Activated CD4-positive, alpha-beta T cell treated with anti-CD3 and anti-CD28 coated beads, Interleukin-2, amount 50 U/mL, for 48 hours (primary cell): Measurements from ENCODE around the gene CEP57L1.
A peak's percentile ranks its signal among the peaks of the same experiment; 100 is the strongest.
"Not testable (repeated sequence)": the region's sequence is repeated elsewhere in the genome, so short reads cannot be mapped to it uniquely, and the experiment has no call there.

Experiments used
- DNase-seq, 2 experiments: peaks; one replicate each; pipeline ENCODE4 v3.0.0-alpha.2; 2020

The CEP57L1 gene

GRCh38 chr6:109179507-109179906 is 84.2 kb downstream of the CEP57L1 start:
- DNase-seq = no peak

- DNase-seq = no peak
Observed at GRCh38 chr6:109182578-109182977, 87.3 kb downstream of the CEP57L1 start.

- no peak for DNase-seq
Observed at GRCh38 chr6:109183109-109183650, 87.9 kb downstream of the CEP57L1 start.

- DNase-seq = no peak
Observed at GRCh38 chr6:109184638-109185037, 89.3 kb downstream of the CEP57L1 start.

DNA sequence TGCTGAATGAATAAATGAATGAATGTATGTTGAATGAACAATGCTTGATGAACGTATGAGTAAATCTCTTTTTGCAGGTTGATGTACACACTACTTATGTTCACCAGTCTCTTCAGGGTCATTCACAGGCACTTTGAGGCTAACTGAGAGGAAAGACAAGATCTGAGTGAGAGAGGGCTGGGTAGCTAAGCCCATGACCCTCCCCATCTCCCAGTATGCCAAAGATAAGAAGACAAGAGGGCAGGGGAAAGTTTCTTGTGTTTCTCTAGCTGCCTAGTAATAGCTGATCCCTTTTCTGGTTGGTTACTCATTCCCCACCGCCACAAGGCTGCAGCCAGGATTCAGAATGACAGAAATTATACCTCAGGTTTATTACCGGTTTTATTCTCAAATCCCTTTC is 90.7 kb downstream of the CEP57L1 start:
- no peak for DNase-seq

DNA sequence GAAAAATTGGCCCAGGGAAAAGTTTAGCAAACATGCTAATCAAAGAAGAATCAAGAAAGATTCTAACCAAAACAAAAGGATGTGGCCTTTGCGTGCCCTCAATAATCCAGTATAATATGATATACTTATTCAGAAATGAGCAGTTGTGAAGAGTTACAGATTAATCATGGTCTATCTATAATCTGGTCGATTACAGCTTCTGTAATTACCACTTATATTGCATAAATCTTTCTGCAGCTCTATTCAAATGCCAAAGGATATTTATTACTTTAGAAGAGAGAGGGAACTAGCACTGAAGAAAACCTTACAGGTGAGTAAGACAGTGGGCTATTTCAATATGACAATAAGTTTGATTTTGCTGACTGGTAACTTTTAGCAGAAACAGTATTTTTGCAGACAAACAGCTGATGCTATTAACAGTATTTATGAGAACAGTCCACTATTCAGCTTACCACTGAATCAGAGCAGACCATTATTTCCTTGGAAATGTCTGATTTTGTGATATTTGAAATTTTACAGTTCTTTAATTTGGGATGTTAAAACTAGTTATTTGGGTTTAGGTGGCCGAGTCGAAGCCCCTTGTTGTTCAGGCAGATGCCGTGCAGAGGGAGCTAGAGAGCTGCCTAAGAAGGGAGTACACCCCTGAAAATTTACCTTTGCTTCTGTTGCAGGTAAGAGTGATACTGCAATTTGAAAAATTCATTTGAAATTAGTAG is 92.2 kb downstream of the CEP57L1 start:
- DNase-seq = peak; percentile 63 to 70

GRCh38 chr6:109188115-109188411 is 92.8 kb downstream of the CEP57L1 start:
- DNase-seq = no peak

GRCh38 chr6:109191368-109191767 is 96.1 kb downstream of the CEP57L1 start:
- not testable (repeated sequence) for DNase-seq

DNA sequence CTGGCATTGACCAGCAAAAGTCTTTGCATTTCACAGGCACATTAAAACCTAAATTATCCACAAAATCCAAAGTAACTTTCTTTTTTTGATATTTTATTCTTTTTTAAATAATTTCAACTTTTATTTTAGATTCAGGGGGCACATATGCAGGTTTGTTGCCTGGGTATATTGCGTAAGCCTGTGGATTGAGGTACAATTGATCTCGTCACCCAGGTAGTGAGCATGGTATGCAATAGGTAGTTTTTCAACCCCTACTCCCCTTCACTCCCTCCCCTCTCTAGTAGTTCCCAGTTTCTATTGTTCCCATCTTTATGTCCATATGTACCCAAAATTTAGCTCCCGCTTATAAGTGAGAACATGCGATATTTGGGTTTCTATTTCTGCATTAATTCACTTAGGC is 97.6 kb downstream of the CEP57L1 start:
- no peak for DNase-seq

- no peak for DNase-seq
Observed at GRCh38 chr6:109194880-109195279, 99.6 kb downstream of the CEP57L1 start.

DNA sequence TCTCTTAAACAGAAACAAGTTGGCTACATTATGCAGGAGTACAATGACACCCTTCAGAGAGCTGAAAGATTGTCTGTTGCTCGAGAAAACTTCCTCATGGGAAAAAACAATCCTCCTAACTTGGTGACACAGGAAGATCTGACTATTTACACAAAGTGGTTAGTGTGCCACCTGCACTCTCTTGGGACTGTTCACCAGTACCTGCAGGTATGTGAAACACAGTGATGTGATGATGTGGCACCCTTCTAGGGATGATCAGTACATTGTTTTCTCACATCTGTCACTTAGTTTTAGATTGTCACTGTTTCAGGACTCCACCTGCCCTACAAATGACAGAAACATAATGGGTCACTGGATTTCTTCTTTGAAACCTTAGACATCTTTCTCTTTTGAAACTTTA is 101.8 kb downstream of the CEP57L1 start:
- DNase-seq = no peak

DNA sequence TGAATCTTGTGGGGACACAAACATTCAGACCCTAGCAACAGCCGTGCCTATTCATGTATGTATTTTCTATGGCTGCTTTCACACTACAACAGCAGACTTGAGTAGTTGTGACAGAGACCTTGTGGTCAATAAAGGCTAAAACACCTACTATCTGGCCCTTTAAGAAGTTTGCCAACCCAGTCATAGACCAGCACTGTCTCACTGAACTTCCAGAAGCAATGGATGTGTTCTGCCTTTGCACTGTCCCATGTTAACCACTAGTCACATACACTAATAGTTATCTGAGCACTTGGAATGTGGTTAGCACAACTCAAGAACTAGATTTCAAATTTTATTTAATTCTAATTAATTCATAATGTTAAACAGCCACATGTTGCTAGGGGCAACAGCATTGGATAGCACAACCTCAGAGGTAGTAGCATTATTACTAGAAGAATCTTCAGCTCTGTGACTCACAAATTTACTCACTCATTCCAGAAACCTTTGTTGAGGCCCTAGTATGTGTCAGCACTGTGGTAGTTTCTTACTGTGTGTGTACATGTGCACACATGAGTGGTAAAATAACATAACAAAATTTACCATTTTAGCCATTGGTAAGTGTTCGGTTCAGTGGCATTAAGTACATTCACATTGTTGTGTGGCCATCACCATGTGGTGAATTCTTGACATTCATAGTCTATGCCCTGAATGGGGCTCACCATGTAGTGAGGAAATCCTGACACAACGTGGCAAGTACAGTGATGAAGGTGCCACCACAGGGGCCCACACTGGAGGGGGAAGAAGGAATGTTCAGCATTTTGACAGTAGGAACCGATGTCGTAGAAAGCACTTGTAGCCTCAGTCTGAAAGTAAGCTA is 107.3 kb downstream of the CEP57L1 start:
- DNase-seq = peak in 1 of 2 experiments; percentile 14

GRCh38 chr6:109204511-109204910 is 109.2 kb downstream of the CEP57L1 start:
- no peak for DNase-seq

- no peak for DNase-seq
Observed at GRCh38 chr6:109212683-109213082, 117.4 kb downstream of the CEP57L1 start.
